HG03135 (cell line): Measurements from ENCODE around the gene SEC22B.
A peak's percentile ranks its signal among the peaks of the same experiment; 100 is the strongest.
"Not testable (repeated sequence)": the region's sequence is repeated elsewhere in the genome, so short reads cannot be mapped to it uniquely, and the experiment has no call there.

Source experiments
- ATAC-seq: cut with Tn5 transposase; IDR thresholded peaks from one replicate; pipeline ENCODE4 v1.9.1; 2021; ENCODE audit warnings: mild to moderate bottlenecking, moderate library complexity; ENCODE audit not compliant: unreplicated experiment

SEC22B gene

GRCh38 chr1:120176092-120176855 is at the start of gene SEC22B:
Gene SEC22B (minus strand): TSS chr1:120176520. CDS start chr1:120176381, 139 bp downstream.
- ATAC-seq: peak; percentile 96

DNA sequence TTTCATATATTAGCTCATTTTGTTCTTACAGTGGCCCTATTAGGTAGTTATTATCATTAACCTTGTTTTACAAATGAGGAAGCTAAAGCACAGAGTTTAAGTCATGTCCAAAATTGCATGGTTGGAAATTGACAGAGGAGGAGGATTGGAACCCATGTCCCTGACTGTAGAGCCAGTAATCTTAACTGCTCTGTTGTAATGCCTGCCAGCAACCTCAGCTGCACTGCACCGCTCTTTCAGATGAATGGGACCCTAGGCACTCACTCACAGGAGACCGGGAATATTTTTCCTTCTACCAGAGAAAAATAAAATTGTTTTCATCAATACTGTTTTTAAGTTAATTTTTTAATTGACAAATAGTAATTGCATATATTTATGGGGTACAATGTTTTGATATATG is 41.6 kb upstream of the SEC22B start:
- not testable (repeated sequence) for ATAC-seq

DNA sequence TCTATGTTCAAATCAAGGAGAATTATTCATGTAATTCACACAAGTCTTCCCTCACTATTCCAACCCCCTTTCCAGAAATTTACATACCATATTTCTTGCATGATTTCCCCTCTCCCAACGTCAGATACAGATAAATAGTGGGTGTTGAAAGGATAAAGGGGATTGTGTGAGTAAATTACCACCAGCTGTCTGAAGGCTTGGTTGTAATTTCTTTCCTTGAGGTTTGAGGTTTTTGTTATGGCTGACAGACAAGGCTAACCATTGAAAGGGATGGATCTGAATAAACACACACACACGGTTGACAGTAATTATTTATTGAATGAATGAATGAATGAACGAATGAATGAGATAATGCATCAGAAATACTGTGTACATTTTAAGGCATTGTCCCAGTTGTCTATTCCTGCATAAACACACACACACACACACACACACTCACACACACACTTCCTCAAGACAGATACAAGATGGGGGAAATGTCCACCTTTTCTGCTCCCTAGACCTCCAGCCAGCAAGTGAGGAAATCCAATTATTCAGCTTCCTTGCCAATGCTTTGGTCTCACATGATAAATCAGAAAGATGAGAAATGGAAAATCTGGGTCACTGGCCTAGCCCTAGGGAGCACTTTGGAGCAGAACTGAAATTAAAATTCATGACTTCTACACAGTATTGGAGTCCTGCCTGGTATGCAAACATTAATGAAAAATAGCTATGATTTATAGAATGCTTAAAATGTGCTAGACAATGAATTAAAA is 41.0 kb upstream of the SEC22B start:
- ATAC-seq: not testable (repeated sequence)

- not testable (repeated sequence) for ATAC-seq
Observed at GRCh38 chr1:120213606-120214005, 37.3 kb upstream of the SEC22B start.

DNA sequence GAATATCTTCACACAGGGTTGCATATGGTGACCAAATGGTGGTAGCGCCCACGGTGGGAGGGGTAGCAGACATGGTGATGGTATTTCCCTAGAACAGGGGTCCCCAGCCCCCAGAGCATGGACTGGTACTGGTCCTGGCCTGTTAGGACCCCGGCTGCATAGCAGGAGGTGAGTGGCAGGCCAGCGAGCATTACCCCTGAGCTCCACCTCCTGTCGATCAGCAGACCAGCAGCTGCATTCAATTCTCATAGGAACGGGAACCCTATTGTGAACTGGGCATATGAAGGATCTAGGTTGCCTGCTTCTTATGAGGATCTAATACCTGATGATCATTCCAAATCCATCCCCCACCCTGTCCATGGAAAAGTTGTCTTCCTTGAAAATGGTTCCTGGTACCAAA is 34.4 kb upstream of the SEC22B start:
- ATAC-seq: not testable (repeated sequence)

DNA sequence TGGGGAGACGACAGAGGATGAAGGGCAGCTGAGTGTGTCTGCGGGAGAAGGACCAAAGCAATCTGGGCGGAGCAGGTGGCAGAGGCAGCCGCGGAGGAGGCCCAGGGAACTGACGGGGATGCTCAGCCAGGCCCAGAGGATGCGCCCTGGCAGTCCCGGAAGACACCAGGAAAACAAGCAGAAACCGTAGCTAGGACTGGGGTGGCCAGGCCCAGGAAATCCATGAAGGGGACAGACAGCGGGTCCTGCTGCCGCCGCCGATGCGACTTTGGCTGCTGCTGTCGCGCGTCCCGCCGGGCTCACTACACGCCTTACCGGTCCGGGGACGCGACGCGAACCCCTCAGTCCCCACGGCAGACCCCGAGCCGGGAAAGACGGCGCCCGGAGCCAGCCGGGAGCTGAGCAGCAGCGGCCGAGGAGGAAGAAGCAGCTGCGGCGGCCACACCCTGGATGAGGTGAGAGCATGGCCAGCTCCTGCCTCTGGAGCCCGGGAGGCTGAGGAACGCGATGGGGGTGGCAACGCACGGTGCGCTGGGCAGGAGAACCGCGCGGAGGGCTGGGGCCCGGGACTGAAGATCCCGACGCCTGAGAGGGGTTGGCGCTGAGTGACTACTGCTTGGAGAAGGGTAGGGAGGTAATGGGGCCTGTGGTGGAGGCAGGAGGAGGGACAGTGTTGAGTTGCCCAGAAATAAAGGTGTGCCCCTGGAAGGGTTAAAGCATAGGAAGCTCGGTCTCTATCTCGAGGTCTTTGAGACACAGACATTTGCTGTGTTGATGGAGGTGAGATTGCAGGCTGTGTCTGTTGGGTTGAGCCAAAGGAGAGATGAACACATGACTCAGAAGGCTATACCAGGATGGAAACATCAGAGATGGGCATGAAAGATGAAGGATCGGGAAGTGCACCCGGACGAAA is 20.8 kb upstream of the SEC22B start:
- ATAC-seq: not testable (repeated sequence)

GRCh38 chr1:120188626-120189025 is 12.3 kb upstream of the SEC22B start:
- ATAC-seq: not testable (repeated sequence)

GRCh38 chr1:120182176-120182707 is 5.9 kb upstream of the SEC22B start:
- ATAC-seq: not testable (repeated sequence)

- not testable (repeated sequence) for ATAC-seq
Observed at GRCh38 chr1:120179811-120180690, 3.7 kb upstream of the SEC22B start.

GRCh38 chr1:120178799-120179756 is 2.8 kb upstream of the SEC22B start:
- ATAC-seq: no peak

DNA sequence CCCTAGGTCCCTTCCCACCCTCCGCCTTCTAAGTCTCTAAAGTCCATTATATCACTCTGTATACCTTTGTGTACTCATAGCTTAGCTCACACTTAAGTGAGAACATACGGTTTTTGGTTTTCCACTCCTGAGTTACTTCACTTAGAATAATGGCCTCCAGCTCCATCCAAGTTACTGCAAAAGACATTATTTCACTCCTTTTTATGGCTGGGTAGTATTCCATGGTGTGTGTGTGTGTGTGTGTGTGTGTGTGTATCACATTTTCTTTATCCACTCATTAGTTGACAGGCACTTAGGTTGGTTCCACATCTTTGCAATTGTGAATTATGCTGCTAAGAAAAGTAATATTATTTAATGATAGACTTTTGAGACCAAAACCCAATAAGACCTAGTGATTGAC is 1.7 kb upstream of the SEC22B start:
- ATAC-seq: not testable (repeated sequence)

DNA sequence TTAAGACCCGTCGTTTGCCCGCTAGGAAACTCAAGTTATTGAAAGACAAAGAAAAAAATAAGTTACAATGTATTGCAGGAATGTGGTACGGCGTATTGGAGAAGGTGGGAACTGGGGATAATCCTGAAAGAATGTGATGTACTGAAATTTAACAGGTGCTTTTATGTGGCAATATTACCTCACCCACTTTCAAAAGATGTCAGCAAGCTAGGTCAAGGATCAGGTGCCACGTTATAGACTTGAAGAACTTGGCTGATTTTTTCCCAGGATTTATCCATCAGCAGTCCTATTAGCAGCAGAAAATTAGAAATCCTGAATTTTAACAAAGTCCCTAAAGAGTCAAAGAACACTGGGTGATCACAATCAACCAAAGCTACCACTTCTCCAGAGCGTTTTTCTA is 632 bp downstream of the SEC22B start:
- ATAC-seq: peak; percentile 9

- ATAC-seq: not testable (repeated sequence)
Observed at GRCh38 chr1:120164761-120165160, 11.6 kb downstream of the SEC22B start.

- not testable (repeated sequence) for ATAC-seq
Observed at GRCh38 chr1:120162015-120162414, 14.3 kb downstream of the SEC22B start.

DNA sequence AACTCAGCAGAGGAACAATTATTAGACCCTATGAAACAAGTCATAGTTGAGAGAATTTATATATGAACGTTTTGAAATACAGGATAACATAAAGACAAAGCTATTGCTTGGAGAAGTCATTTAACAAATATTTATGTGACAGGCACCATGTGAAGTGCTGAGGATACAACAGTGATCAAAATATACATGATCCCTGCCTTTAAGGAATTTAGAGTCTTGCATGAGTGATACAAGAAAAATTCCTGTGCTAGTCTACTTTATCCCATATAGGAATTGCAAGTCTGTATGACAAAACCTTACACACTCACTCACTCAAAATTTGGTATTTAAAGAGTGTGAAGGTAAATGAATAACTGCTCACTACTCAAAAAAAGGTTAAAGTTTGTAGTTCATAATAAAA is 17.8 kb downstream of the SEC22B start:
- not testable (repeated sequence) for ATAC-seq

GRCh38 chr1:120158086-120158485 is 18.2 kb downstream of the SEC22B start:
- ATAC-seq: not testable (repeated sequence)

- ATAC-seq: not testable (repeated sequence)
Observed at GRCh38 chr1:120150138-120150822, 26.0 kb downstream of the SEC22B start.
